ENCODE measurements around the gene MKRN2. TPM values are rescaled to one million over a fixed set of nuclear protein-coding genes. Genes with fewer than 3 reads are reported as not detected.
A peak's percentile ranks its signal among the peaks of the same experiment; 100 is the strongest.

MKRN2 gene
- total RNA-seq, 2 donors from 2014 or later, result 17.2 to 21.6 TPM

DNA sequence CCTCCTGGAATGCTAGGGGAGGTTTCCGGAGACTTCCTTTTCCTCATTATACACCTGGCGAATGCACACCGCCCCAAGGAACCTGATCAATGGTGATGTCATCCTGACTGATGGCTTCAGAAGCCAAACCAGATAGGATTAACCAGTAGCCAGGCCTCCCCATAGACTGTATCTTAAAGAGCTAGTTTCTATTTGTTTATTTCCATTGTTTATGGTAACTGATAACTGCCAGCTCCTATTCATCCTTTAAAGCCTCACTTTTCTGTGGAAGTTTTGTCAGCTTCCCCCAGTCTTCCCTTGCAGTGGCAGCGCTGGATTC lies 11.5 kb upstream of the MKRN2 start, which contains the start of gene MKRN2OS:
TSS of gene MKRN2OS (minus strand) at position 27 of the 319 bp plus-strand sequence. CDS start 35 bp downstream, outside the sequence.
- peak; percentile 74 to 86 for DNase-seq
- intact Hi-C loops (cut with DNase I, micrococcal nuclease), result no loop called here
- ATAC-seq, result peak; percentile 95

DNA sequence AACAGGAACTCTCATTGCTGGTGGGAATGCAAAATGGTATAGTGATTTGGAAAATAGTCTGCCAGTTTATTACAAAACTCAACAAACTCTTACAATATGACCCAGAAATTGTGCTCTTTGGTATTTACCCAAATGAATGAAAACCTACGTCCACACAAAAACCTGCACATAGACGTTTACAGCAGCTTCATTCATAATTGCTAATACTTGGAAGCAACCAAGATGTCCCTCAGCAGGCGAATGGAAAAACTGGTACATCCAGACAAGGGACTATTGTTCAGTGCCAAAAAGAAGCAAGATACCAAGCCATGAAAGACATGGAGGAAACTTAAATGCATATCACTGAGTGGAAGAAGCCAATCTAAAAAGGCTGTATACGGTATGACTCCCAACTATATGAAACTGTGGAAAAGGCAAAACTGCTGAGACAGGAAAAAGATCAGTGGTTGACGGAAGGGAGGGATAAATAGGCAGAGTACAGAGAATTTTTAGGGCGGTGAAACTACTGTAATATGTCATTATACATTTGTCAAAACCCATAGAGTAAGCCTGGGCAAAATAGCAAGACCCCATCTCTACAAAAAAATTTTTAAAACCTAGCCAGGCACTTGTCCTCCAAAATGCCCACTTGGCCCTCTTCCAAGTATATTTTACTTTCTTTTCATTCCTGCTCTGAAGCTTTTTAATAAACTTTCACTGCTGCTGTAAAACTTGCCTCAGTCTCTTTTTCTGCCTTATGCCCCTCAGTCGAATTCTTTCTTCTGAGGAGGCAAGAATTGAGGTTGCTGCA lies 6.7 kb upstream of the MKRN2 start:
- intact Hi-C loops (cut with DNase I, micrococcal nuclease), result loop anchor here in 1 of 2 donors (10.0 kb wide), 1 partner anchor 1805 kb away; no protein-coding TSS in a partner anchor

DNA sequence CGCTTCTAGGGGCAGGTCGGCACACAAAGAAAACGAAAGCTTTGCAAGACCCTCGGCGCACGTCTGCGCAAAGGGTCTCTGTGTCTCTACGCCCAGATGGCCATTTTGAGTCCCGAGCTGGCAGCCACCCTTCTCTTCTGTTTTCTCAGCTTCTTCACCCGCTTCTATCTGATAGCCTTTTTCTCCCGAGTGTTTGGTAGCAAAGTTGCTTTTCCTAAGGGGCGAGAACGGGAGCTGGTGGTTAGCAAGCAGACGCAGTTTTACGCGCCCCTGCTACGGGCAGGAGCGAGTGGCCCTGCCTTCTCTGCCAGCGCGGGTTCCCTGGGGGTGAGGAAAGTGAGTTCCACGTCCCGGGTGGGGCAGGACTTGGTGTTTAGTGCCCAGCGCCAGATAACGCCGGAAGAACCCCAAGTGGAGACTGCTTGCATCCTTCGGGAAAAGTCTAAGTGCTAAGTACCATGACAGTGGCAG lies 2.9 kb upstream of the MKRN2 start:
- no peak for ATAC-seq
- peak; percentile 36 to 43 for DNase-seq
- intact Hi-C loops (cut with DNase I, micrococcal nuclease), result loop anchor here in 1 of 2 donors (10.0 kb wide), 1 partner anchor 1809 kb away; no protein-coding TSS in a partner anchor

More for the DNA sequence above, 6.7 kb upstream of the MKRN2 start:
- ATAC-seq (no peak), DNase-seq (no peak)

DNA sequence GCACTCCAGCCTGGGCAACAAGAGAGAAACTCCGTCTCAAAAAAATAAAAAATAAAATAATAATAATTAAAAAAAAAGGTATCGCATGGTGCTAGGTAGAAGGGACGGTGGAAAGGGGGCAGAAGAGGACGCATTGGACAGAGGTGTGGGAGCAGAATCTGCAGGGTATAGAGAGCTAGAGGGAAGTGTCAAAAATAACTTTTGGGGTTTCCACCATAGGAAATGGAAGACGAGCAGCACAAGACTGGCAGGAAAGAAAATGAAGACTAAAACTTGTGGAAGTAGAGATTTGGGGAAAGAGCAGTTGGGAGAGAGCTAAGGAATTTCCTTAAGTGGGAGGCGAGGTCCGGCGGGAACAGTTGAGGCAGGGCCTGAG lies 585 bp upstream of the MKRN2 start:
- intact Hi-C loops (cut with DNase I, micrococcal nuclease), result loop anchor here in 1 of 2 donors (5.0 to 10.0 kb wide), 2 partner anchors 106 to 1812 kb away; partner anchors contain the start of gene RAF1
- ATAC-seq, result no peak
- DNase-seq, result no peak

DNA sequence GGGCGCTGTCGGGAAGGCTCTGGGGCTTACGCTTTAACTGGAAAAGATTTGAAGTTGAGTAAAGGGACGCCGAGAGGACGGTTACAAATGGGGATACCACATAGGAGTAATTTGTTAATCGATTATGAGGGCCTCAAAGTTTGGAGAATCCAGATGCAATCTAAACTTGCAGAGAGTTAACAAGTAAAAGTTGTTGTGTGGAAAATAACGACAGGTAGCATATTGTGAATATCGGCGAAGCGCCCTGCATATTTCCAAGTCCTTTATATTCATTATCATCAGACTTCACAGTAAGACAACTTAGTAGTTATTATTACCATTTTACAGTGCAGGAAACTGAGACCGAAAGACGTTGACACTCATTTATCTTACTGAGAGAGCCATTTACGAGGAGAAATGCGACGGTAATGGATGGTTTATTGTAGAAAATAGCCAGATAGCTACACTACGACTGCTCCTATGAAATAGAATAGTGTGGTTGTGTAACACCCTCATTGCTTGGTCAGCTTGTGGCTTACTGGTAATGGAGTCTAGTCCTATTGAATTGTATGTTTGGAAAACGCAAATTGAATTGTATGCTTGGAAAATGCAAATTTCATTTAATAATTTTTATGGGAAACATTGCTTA lies 700 bp downstream of the MKRN2 start:
- intact Hi-C loops (cut with DNase I, micrococcal nuclease), result loop anchor here in 1 of 2 donors (5.0 to 10.0 kb wide), 2 partner anchors 105 to 1813 kb away; partner anchors contain the start of gene RAF1
- ATAC-seq (peak; percentile 30), DNase-seq (no peak)

GRCh38 chr3:12558706-12559105 lies 1.8 kb downstream of the MKRN2 start:
- no peak for DNase-seq
- intact Hi-C loops (cut with DNase I, micrococcal nuclease), result loop anchor here in 1 of 2 donors (5.0 to 10.0 kb wide), 2 partner anchors 104 to 1814 kb away; partner anchors contain the start of gene RAF1
- peak; percentile 18 for ATAC-seq

- intact Hi-C loops (cut with DNase I, micrococcal nuclease), result loop anchor here in 1 of 2 donors (5.0 to 10.0 kb wide), 2 partner anchors 103 to 1815 kb away; partner anchors contain the start of gene RAF1
Observed at GRCh38 chr3:12559520-12559919, 2.6 kb downstream of the MKRN2 start.

GRCh38 chr3:12560505-12561190 lies 3.8 kb downstream of the MKRN2 start:
- ATAC-seq, result no peak
- DNase-seq, result no peak
- intact Hi-C loops (cut with DNase I, micrococcal nuclease), result no loop called here

More at GRCh38 chr3:12559520-12559919, 2.6 kb downstream of the MKRN2 start:
- DNase-seq (no peak), ATAC-seq (no peak)

DNA sequence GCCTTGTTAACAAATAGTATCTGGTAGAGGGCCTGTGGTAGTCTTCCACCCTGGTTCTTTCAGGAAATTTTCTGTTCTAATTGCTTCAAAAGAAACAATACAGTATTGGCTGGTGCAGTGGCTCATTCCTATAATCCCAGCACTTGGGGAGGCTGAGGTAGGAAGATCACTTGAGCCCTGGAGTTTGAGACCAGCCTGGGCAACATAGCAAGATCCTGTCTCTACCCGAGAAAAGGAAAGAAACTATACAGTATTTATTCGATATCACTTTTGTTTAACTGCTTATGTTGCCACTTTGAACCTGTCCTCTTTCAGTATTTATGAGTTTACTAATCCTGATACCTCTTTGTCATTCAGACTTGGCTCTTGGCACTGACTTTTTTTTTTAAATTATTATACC lies 4.5 kb downstream of the MKRN2 start:
- ATAC-seq (no peak), DNase-seq (no peak)
- intact Hi-C loops (cut with DNase I, micrococcal nuclease), result no loop called here

DNA sequence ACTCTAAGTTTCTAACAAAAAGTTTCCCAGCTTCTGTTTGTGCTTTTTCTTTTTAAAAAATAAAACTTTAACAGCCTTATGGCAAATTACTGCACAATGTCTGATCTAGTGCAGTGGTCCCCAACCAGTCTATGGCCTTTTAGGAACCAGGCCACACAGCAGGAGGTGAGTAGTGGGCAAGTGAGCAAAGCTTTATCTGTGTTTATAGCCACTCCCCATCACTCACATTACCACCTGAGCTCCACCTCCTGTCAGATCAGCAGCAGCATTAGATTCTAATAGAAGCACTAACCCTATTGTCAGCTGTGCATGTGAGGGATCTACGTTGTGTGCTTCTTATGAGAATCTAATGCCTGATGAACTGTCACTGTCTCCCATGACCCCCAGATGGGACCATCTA lies 5.6 kb downstream of the MKRN2 start:
- intact Hi-C loops (cut with DNase I, micrococcal nuclease), result no loop called here
- ATAC-seq (no peak), DNase-seq (no peak)

DNA sequence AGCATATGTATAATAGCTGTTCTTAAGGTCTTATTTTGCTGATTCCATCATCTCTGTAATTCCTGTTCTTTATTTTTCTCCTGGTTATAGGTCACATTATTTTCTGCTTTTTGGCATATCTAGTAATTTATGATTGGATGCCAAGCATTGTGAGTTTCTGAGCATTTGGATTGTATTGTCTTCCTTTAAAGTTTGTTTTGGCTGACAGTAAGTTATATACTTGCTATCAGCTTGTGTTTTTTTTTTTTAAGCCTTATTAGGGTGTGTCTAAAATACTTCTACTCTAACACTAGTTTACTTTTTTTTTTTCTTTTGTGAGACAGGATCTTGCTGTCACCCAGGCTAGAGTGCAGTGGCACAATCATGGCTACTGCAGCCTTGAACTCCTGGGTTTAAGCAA lies 10.1 kb downstream of the MKRN2 start:
- no peak for DNase-seq
- ATAC-seq, result no peak
- intact Hi-C loops (cut with DNase I, micrococcal nuclease), result no loop called here

DNA sequence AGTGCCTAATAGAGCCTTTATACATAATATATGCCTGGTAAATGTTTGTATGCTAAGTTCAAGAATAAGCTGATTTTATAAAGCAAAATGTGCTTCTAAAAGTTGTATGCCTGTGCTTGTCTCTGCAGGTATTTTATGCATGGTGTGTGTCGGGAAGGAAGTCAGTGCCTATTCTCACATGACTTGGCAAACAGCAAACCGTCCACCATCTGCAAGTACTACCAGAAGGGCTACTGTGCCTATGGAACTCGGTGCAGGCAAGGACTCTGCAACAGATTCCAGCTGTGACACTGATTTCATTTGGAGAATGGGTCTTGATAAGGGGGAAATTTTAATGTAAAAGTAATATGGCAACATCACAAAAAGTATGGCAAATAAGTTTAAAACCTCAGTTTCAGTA lies 11.9 kb downstream of the MKRN2 start:
- no peak for ATAC-seq
- intact Hi-C loops (cut with DNase I, micrococcal nuclease), result no loop called here
- no peak for DNase-seq

DNA sequence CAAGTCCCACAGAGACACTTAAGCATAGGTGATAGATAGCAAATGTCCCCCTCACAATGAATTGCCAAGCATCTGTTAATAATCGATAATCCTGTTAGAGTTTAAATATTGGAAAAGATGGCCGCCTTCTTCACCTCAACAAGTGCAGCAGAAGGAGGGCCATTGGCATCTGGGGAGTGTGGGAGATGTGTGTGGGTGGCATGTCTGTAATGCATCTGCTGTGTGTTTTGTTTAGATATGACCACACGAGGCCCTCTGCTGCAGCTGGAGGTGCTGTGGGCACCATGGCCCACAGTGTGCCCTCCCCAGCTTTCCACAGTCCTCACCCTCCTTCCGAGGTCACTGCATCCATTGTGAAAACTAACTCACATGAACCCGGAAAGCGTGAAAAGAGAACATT lies 12.9 kb downstream of the MKRN2 start:
- DNase-seq, result no peak

GRCh38 chr3:12571986-12572385 lies 15.1 kb downstream of the MKRN2 start:
- intact Hi-C loops (cut with DNase I, micrococcal nuclease), result no loop called here
- no peak for ATAC-seq
- DNase-seq, result no peak

More for the DNA sequence above, 12.9 kb downstream of the MKRN2 start:
- intact Hi-C loops (cut with DNase I, micrococcal nuclease), result no loop called here
- no peak for ATAC-seq

- intact Hi-C loops (cut with DNase I, micrococcal nuclease), result no loop called here
- no peak for ATAC-seq
- no peak for DNase-seq
Observed at GRCh38 chr3:12574131-12574530, 17.2 kb downstream of the MKRN2 start.

DNA sequence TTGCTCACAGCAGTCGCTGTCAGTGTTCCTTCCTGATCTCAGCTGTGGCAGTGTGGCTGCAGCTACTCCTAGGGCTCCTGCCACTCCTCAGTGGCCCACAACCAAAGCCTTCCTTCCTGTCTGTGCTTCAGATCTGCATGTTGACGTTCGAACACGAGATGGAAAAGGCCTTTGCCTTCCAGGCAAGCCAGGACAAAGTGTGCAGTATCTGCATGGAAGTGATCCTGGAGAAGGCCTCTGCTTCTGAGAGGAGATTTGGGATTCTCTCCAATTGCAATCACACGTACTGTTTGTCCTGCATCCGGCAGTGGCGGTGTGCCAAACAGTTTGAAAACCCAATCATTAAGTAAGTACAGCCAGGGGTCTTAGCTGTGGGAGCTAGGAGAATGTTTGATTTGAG lies 17.8 kb downstream of the MKRN2 start:
- intact Hi-C loops (cut with DNase I, micrococcal nuclease), result no loop called here
- no peak for ATAC-seq
- no peak for DNase-seq

DNA sequence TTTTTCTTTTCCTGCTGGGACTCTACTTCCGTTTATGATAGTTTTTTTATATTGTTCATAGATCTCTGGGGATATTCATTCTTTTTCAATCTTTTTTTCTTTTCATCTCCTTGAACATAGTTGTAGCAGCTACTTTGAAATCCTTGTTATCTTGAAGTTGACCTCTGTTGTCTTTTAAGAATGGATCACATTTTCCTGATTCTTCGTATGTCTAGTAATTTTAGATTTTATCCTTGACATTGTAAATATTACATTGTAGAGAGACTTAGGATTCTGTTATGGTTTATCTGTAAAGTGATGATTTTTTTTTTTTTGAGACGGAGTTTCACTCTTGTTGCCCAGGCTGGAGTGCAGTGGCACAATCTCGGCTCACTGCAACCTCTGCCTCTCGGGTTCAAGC lies 20.5 kb downstream of the MKRN2 start:
- ATAC-seq (no peak), DNase-seq (no peak)
- intact Hi-C loops (cut with DNase I, micrococcal nuclease), result no loop called here

GRCh38 chr3:12578742-12579141 lies 21.9 kb downstream of the MKRN2 start:
- no peak for ATAC-seq
- DNase-seq, result no peak
- intact Hi-C loops (cut with DNase I, micrococcal nuclease), result no loop called here

- no peak for ATAC-seq
- intact Hi-C loops (cut with DNase I, micrococcal nuclease), result no loop called here
- DNase-seq, result no peak
Observed at GRCh38 chr3:12579456-12579855, 22.6 kb downstream of the MKRN2 start.

All from left colon (tissue), 2 donors.